C4-2B (cell line): ENCODE results near the gene KANK3.

Experiments
- CTCF ChIP-seq: fragments of 450-650 bp; conservative IDR thresholded peaks from 2 replicates; pipeline ENCODE4 v1.5.1; 2017; ENCODE audit warnings: mild to moderate bottlenecking
- ZFX ChIP-seq: fragments of 450-650 bp; IDR thresholded peaks from 2 replicates; pipeline ENCODE4 v1.6.1; 2017

GRCh38 chr19:8337728-8338127 is 5.3 kb downstream of the KANK3 start:
- TF ChIP-seq CTCF, result no peak
- no peak for TF ChIP-seq ZFX
